ENCODE results near the gene CR1.

CR1 gene

GRCh38 chr1:207603777-207604176, 107.8 kb downstream of the CR1 start:
- Histone ChIP-seq H3K4me1 (ENCODE audit: low read length) (no peaks in the 10 kb centered on the region), H3K27me3 (ENCODE audit: low read depth, low read length) (peaks cover 38% of the 10 kb centered on the region), H3K27ac (ENCODE audit: low read length) (no peak overlapping the region), H3K79me2 (ENCODE audit: low read length) (no peaks in the 10 kb centered on the region), H3K36me3 (replicated peaks; ENCODE audit: low read depth, low read length) (no peaks in the 10 kb centered on the region), H3K4me2 (ENCODE audit: low read length) (no peak overlapping the region), H4K20me1 (ENCODE audit: insufficient read depth, low read length) (no peaks in the 10 kb centered on the region), H2AFZ (ENCODE audit: low read depth, low read length) (no peak overlapping the region), H3K9ac (ENCODE audit: low read length) (no peak overlapping the region), H3K4me3 (ENCODE audit: low read length) (no peak overlapping the region), H3K9me3 (ENCODE audit: insufficient read depth, low read length) (no peaks in the 10 kb centered on the region)
- TF ChIP-seq CTCF (IDR thresholded peaks at IDR 0.05; ENCODE audit: low read depth, low read length) (no peak), EZH2phosphoT487 (IDR thresholded peaks at IDR 0.05; ENCODE audit: low read depth) (no peak)

DNA sequence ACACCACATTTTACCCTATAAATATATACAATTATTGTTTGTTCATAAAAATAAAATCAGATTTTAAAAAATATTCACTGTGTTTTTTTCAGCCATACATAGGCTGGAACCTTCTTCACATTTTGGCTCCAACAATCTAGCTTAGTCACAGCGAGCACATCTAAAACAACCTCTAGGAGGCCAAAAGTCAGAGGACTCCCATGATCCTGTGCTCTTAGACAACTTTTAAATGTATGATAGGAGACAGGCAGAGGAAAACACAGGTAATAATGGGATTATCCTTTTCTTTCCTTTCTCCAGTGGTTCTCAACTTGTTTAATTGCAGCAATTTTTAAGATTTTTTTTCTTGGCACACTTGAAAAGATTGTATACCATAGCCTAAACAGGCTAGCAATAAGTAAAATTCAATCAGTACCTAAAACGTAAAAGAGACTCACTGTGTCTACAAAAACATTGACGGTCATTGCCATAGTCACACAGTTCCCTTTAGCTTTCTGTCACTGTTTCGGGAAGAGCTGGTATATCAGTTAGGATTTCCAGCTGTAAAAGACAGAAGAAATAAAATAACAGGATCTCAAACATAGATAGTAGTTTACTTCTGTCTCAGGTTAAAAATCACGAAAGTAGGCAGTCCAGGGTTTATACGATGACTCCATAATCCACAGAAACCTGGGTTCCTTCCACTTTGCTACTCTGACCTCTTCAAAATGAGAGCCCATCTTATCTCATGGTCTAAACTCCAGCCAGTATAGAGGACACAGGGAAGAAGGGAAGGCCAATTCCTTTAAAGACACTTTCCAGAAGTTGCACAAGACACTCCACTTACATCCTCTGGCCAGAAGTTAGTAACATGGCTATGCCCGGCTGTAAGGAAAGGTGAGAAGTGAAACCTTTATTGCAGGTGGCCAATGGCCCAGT, 109.7 kb downstream of the CR1 start:
- Histone ChIP-seq H3K27ac (ENCODE audit: low read length) (no peak overlapping the region), H3K4me2 (ENCODE audit: low read length) (no peak overlapping the region), H3K36me3 (replicated peaks; ENCODE audit: low read depth, low read length) (no peaks in the 10 kb centered on the region), H3K79me2 (ENCODE audit: low read length) (no peaks in the 10 kb centered on the region), H3K4me3 (ENCODE audit: low read length) (no peak overlapping the region), H3K4me1 (ENCODE audit: low read length) (no peaks in the 10 kb centered on the region), H2AFZ (ENCODE audit: low read depth, low read length) (no peak overlapping the region), H3K27me3 (ENCODE audit: low read depth, low read length) (peaks cover 24% of the 10 kb centered on the region), H4K20me1 (ENCODE audit: insufficient read depth, low read length) (no peaks in the 10 kb centered on the region), H3K9me3 (ENCODE audit: insufficient read depth, low read length) (no peaks in the 10 kb centered on the region), H3K9ac (ENCODE audit: low read length) (no peak overlapping the region)
- TF ChIP-seq CTCF (IDR thresholded peaks at IDR 0.05; ENCODE audit: low read depth, low read length) (no peak), EZH2phosphoT487 (IDR thresholded peaks at IDR 0.05; ENCODE audit: low read depth) (no peak)

DNA sequence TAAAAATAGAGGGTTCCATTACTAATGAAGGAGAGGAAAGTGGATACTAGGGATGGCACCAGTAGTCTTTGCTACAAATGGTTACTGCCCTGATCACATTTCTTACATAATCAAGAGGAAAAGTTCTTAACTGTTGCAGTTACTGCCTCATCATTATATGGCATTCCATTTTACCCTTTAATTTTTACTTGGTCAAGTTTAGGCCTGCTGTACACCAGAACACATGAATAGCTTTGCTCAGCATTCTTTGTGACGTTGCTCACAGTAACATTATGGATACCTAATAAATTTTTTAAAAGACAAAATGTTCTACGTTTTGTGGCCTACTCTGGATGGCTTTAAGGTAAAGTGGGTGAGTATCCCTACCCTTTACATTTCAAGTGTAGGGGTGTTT, 110.4 kb downstream of the CR1 start:
- Histone ChIP-seq H3K4me3 (ENCODE audit: low read length) (no peak overlapping the region), H3K27me3 (ENCODE audit: low read depth, low read length) (peaks cover 22% of the 10 kb centered on the region), H3K27ac (ENCODE audit: low read length) (no peak overlapping the region), H3K79me2 (ENCODE audit: low read length) (no peaks in the 10 kb centered on the region), H3K9me3 (ENCODE audit: insufficient read depth, low read length) (no peaks in the 10 kb centered on the region), H3K36me3 (replicated peaks; ENCODE audit: low read depth, low read length) (no peaks in the 10 kb centered on the region), H3K4me1 (ENCODE audit: low read length) (no peaks in the 10 kb centered on the region), H3K4me2 (ENCODE audit: low read length) (no peak overlapping the region), H4K20me1 (ENCODE audit: insufficient read depth, low read length) (no peaks in the 10 kb centered on the region), H3K9ac (ENCODE audit: low read length) (no peak overlapping the region), H2AFZ (ENCODE audit: low read depth, low read length) (no peak overlapping the region)
- TF ChIP-seq CTCF (IDR thresholded peaks at IDR 0.05; ENCODE audit: low read depth, low read length) (no peak), EZH2phosphoT487 (IDR thresholded peaks at IDR 0.05; ENCODE audit: low read depth) (no peak)

GRCh38 chr1:207612762-207613161, 116.8 kb downstream of the CR1 start:
- H3K36me3 ChIP-seq (replicated peaks; ENCODE audit: low read depth, low read length) = no peaks in the 10 kb centered on the region
- H3K9ac ChIP-seq (ENCODE audit: low read length) = no peak overlapping the region
- no peak overlapping the region for H2AFZ ChIP-seq (ENCODE audit: low read depth, low read length)
- no peak overlapping the region for H3K4me3 ChIP-seq (ENCODE audit: low read length)
- no peaks in the 10 kb centered on the region for H3K9me3 ChIP-seq (ENCODE audit: insufficient read depth, low read length)
- H3K27ac ChIP-seq (ENCODE audit: low read length) = no peak overlapping the region
- TF ChIP-seq CTCF (IDR thresholded peaks at IDR 0.05; ENCODE audit: low read depth, low read length) (no peak), EZH2phosphoT487 (IDR thresholded peaks at IDR 0.05; ENCODE audit: low read depth) (no peak)
- no peaks in the 10 kb centered on the region for H3K79me2 ChIP-seq (ENCODE audit: low read length)
- peaks cover 11% of the 10 kb centered on the region; the same call in 1 of the 2 replicates for H3K27me3 ChIP-seq (ENCODE audit: low read depth, low read length)
- H3K4me1 ChIP-seq (ENCODE audit: low read length) = no peaks in the 10 kb centered on the region
- no peak overlapping the region for H3K4me2 ChIP-seq (ENCODE audit: low read length)
- H4K20me1 ChIP-seq (ENCODE audit: insufficient read depth, low read length) = no peaks in the 10 kb centered on the region

Measured in OCI-LY3 (cell line).